GM23248 (cell line): ENCODE measurements around the gene SPIB.

ENCODE experiments used
- EZH2 ChIP-seq: fragments of 200-600 bp; sonication (generic); IDR thresholded peaks from 2 replicates; pipeline ENCODE4 v1.6.1; 2018; ENCODE audit warnings: antibody characterized with exemption, mild to moderate bottlenecking; ENCODE audit not compliant: insufficient read depth, poor library complexity, severe bottlenecking
- EZH2phosphoT487 ChIP-seq: fragments of 200-600 bp; sonication (generic); IDR thresholded peaks from 2 replicates; pipeline ENCODE4 v1.6.1; 2018; ENCODE audit warnings: antibody characterized with exemption, moderate library complexity, mild to moderate bottlenecking, low read depth; ENCODE audit not compliant: insufficient read depth

GRCh38 chr19:50432221-50433028 lies 13.7 kb downstream of the SPIB start, which contains the start of gene MYBPC2:
- TF ChIP-seq EZH2phosphoT487 (no peak), EZH2 (peak; percentile 78)
